Stimulated activated CD4-positive, alpha-beta T cell treated with anti-CD3 and anti-CD28 coated beads, Interleukin-1b, Interleukin-23, amount 100 ng/mL, for 48 hours (primary cell): Measurements from ENCODE around the gene PTGDS.
A peak's percentile ranks its signal among the peaks of the same experiment; 100 is the strongest.

Source experiments
- DNase-seq: peaks from one replicate; pipeline ENCODE4 v3.0.0-alpha.2; 2020

Gene PTGDS

DNA sequence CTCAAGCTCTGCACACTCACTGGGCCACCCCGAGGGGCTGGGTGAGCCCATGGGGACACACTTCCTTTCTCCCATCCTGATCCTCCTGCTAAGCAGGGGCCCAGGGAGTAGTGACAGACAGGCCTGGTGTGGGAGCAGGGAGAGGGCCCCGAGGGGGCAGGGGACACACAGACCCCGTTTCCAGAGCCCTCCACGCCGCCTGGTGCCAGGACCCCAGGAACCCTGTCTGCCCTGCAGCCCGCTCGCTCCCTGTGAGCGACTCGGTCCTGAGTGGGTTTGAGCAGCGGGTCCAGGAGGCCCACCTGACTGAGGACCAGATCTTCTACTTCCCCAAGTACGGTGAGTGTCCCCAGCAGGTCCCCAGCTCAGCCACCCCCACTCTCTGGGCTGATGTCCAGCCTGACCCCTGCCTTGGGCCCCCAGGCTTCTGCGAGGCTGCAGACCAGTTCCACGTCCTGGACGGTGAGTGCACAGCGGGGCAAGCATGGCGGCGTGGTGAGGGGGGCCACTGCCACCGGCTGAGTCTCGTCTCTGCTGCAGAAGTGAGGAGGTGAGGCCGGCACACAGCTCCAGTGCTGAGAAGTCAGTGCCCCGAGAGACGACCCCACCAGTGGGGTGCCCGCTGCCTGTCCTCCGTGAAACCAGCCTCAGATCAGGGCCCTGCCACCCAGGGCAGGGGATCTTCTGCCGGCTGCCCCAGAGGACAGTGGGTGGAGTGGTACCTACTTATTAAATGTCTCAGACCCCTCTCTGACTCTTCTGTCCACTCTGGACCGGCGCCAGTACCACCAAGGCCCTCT is 30.9 kb upstream of the PTGDS start:
- DNase-seq: no peak

DNA sequence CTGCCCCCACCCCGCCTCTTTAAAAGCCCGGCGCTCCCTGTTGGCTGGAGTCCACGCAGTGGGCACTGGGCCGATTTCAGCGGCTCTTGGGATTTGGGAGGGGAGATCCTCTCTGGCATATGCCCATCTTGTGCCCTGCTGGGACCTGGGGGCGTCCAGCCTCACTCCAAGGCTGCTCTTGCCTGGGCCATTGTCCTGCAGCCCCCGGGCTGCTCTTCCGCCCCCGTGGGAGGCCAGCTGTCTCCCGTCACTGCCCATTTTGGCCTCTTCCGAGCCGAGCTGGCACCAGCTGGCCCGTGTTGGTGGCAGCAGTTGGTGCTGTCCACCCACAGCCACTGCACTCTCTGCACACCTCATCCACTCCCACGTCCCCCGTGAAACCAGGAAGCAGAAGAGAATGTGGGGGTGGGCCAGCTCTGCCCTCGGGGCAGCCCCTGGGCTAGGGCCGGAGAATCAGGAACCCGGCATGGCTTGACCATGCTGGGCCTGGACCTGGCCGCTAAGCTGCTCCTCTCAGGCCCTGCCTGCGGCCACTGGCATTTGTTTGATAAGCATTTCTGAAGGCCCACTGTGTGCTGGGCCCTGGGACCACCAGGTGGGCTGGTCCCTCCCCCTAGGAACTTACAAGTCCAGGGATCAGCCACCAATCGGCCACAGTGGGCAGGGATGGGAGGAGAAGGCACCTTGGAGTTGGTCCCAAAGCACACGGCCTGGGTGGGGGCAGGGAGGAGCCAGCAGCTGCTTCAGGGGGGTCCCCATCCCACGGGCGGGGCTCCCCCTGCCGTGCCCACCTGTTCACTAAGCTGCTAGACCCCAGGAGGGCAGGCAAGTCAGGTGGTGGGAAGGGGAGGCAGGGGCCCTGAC is 30.0 kb upstream of the PTGDS start:
- DNase-seq: no peak

DNA sequence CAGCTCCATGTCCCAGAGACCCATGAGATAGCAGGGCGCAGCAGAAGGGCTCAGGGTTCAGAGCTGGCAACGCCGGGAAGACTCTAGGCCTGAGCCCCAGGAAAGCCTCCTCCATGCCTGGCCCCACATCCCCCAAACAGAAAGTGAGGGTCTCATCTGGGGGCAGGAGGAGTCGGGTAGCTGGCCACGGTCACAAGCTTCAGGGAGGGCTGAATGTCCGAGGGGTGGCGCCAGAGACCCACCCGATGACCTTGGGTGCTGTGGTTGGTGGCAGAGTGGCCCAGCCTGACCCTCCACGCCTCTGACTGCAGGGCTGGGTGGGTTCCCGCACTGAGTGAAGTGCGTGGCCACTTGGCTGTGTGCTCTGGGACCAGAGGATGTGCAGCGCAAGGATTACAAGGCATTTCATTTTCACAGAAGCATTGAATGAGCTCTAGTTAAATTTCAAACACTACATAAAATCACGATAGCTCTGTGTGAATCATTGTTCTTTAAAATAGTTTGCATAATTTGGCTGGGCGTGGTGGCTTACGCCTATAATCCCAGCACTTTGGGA is 29.3 kb upstream of the PTGDS start:
- DNase-seq: no peak

DNA sequence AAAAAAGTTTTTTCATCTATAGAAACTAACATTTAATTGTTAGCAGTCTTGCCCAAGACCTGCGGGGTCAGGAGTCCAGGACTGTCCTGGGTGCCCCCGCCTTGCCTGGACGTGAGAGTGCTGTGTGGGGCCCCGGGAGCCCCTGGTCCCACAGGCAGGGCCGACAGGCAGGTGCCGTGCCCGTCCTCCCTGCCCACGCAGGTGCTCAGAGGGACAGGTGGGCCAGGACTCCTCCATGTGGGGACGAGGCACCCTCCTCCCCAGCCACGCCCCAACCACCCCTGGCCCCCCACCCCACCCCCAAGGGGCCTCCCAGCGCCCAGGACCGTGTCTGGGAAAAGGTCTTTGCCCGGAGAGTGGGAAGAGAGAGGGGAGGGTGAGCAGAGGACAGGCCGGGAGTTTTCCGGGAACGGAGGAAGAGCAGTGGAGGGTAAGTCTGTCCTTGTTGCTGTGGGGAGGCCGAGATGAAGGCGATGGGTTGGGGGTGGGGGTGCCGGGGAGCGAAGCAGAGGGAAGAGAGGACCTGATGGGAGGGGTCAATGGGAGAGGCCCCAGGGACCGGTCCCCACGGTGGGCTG is 28.0 kb upstream of the PTGDS start:
- no peak for DNase-seq

DNA sequence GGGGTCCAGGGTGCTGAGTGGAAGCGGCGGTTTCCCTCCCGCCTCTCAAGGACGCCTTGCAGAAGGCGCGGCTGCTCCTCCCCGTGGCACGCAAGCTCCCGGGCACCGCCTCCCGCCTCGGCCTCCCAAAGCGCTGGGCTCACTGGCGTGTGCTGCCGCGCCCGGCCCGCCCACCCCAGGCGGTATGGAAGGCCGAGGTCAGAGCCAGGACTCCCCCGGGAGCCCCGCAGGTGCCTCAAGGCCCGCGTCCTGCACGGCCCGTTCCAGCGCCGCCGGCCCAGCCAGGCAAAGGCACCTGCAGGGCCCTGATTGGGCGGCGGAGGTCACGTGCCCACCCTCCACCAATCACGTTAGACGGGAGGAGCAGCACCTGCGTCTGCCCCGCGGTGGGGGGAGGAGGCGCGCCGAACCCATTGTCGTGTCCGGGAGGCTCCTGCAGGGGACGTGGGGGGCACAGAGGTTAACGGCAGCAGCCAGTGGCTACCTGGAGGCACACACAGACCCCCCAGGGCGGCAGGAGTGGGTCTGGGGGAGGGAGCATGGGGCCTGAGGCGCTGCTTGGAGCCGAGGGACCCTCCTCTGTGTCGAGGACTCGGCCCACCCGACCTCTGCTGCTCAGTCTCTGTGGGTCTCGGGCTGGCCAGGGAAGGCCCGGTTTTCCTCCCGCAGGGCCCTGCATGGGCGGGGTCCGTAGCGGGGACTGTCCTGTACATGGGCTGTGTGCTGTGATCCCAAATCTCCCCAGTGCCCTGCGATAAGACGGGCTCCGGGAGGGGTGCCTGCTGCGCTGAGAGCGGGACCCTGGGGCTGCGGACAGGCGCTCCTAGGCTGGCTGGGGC is 27.3 kb upstream of the PTGDS start:
- DNase-seq: peak; percentile 96

DNA sequence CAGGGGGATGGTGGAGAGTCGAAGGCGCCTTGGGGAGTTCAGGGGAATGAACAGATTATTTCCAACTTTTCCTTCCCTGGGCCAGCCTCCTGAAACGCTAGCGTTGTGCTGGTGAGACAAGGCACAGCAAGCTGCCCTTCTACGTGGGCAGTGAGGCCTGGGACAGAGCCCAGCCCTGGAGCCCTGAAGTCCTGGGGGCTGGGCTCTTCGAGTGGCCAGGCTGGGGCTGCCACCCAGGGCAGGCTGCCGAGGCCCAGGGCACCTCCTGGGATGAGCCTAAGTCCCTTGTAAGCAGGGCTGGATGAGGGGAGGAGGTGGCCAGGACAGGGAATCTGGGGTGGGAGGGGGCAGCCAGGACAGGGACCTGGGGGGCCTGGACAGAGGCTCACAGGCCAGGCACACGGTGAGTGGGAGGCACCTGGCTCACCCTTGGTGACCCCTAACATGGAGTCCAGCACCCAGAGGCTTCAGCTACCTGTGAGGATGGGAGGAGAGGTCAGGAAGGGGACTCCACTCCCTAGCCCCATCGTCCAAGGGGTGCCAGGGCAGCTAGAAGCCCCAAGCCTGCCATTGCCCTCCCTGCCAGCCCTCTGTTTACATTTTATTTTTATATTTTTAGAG is 26.5 kb upstream of the PTGDS start:
- DNase-seq: no peak

DNA sequence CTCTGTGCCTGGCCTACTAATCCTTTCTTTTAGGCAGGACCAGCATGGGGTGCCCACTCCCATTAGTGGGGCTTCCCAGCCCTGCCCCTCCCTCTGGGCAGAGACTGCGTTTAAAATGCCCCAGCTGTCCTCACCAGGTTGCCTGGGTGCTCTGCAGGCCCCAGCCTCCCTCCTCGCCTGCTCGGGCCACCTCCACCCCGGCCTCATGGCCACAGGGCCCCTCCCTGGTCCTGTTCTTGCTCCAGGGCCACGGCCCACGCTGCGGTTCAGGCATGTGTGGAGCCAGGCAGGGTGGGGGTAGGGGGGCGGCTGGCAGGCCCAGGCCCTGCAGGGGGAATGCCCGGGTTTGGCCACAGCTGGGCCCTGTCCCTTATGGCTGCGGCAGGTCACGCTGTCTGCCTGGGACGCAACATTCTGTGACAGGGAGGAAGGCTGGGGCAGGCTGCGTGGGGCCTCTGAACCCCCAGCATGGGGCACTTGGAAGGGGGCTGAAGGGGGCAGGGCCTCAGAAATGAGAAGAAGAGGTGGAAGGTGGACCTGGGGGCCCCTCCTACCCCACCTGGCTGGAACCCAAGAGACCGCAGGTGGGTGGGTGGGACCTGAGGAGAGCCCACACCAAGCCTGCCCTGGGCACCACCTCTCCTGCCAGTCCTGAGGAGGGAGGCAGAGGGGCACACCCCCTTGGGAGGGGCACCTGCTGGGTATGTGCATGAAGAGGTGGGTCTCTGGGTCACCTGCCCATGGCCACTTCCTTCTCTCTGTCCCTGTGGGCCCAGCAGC is 25.6 kb upstream of the PTGDS start, which contains the start of gene LCN12:
Gene LCN12, plus strand, starts transcription at position 733 of the 780 bp plus-strand sequence. CDS start 55 bp downstream, outside the sequence.
- no peak for DNase-seq

DNA sequence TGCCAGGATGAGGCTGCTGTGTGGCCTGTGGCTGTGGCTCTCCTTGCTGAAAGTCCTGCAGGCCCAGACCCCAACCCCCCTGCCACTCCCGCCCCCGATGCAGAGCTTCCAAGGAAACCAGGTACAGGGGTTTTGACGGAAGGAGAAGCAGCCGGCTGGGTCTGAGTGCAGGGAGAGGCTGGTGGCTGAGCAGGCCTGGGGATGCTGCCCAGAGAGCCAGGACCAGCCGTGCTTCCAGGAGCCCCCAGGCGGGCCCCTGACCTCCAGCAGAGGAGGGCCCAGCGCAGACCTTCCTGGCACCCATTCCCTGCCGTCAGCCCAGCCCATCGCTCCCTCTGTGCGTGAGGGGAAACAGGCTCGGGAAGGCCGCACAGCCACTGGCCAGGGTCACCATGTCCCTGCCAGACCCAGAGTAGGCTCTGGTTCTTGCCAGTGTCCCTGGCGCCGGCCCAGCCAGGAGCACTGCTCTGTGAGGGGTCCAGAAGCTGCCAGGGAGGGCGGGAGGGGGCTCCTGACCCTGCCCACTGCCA is 24.9 kb upstream of the PTGDS start:
- no peak for DNase-seq

DNA sequence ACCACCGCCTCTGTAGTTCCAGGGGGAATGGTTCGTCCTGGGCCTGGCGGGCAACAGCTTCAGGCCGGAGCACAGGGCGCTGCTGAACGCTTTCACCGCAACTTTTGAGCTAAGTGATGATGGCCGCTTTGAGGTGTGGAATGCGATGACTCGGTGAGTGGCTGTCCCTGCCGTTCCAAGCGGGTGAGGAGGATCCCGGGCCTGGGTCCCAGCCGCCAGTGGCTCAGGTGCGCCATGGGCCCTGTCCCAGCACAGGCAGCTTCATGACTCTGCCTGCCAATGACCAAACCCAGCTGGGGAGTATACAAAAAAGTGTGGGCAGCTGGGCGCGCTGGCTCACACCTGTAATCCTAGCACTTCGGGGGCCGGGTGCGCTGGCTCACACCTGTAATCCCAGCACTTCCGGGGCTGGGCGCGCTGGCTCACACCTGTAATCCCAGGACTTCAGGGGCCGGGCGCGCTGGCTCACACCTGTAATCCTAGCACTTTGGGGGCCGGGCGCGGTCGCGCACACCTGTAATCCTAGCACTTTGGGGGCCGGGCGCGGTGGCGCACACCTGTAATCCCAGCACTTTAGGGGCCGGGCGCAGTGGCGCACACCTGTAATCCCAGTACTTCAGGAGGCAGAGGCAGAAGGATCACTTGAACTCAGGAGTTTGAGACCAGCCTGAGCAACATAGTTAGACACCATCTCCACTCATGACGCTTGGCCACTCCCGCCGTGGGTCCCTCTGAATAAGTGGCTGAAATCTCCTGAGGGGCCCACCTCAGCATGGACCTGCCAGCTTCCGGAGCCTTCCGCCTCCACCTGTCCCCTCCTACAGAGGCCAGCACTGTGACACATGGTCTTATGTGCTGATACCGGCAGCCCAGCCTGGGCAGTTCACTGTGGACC is 24.2 kb upstream of the PTGDS start:
- no peak for DNase-seq

DNA sequence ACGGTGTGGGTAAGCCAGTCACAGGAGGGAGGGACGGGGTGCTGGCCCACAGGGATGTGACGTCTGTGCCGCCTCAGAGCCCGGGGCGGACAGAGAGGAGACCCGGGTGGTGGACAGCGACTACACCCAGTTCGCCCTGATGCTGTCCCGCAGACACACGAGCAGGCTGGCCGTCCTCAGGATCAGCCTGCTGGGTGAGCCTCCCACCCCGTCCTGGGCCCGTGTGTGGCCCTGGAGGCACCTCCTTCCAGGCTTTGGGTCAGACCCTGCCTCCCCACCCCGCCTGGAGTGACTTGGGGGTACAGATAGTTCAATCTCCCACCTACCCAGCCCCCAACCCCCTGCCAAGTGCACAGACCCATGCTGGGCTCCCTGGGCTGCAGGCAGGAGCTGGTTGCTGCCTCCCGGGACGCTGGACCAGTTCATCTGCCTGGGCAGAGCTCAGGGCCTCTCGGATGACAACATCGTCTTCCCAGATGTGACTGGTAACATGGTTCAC is 23.5 kb upstream of the PTGDS start:
- no peak for DNase-seq

DNA sequence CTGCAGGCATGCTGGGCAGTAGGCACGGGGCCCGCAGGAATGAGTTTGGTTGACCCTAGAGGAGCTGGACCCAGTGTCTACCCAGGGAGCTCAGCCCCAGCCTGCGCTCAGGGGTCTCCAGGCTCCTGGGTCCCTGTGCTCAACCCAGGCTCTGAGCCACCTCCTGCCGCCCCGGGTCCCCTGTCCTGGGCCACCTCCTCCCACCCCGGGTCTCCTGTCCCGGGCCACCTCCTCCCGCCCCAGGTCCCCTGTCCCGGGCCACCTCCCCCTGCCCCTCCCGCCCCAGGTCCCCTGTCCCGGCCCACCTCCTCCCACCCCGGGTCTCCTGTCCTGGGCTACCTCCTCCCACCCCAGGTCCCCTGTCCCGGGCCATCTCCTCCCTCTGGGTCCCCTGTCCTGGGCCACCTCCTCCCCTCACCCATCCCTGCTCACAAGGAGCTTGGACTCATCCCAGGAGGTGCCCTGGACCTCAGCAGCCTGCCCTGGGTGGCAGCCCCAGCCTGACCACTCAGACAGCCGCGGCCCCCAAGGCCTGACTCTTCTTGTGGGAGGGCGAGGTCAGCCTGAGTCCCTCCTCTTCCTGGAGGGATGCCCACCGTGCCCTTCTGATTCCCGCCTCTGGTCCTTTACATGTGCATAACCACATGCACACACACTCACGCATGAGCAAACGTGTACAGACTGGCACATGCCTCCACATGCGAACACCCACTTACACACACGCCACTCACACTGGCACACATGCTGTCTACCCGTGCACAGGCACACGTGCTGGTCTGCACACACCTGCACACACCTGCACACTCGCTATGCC is 22.8 kb upstream of the PTGDS start:
- no peak for DNase-seq

DNA sequence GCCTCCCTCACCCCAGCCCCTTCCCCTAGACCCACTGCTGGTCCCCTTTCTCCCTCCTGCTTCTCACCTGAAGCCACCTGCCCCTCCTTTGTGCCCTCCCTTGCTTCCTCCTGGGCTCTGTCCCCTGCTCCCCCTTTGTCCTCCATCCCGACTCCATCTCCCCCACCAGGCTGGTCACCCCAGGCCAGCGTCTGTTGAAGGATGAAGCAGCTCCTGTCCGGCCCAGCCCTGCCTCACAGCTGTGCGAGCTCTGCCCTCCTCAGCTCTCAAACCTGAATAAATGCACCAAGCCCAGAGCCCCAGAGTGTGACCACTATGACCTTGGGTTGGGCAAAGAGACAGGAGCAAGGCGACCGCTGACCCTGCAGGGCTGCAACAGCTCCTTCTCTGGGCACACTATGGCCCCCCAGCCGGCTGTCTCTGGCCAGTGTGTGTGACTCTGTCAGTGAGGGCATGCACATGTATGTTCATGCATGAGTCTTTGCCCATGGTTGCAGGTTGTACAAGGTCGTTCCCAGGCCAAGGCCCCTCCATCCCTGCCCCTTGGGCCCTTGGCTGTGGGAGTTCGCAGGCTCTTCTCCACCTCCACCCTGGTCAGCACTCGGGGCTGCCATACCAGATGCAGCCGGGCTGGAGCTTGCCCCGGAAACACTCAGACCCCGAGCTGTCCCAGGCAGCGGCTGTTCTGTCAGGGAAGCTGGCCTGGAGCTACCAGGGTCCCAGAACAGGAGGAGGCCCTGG is 21.9 kb upstream of the PTGDS start:
- no peak for DNase-seq

DNA sequence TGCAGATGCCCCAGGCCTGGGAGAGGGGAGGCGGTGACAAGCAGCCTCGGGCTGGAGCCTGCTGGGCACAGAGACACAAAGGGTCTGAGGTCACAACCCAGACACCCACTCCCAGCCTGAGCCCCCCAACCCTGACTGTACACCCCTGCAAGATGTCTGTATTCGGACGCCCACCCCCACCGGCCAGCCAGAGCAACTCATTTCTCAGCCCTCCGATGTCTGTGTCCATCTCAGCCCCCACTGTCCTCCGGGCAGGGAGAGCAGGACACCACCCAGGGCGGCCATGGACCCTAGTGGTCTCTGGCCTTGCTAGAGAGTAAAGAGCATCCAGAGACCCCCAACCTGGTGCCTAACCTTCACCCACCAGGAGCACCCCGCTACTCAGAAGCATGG is 21.4 kb upstream of the PTGDS start:
- no peak for DNase-seq

DNA sequence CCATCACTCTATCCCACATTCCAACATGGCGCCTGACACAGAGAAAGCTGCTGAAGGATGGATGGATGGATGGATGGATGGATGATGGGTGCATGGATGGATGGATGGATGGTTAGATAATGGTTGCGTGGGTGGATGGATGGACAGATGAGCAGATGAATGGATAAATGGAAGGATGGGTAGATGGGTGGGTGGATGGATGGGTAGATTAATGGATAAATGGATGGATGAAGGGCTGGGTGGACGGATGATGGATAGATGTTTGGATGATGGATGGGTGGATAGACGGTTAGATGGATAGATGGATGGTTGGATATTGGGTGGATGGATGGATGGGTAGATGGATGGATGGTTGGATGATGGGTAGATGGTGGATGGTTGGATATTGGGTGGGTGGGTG is 20.7 kb upstream of the PTGDS start:
- no peak for DNase-seq

DNA sequence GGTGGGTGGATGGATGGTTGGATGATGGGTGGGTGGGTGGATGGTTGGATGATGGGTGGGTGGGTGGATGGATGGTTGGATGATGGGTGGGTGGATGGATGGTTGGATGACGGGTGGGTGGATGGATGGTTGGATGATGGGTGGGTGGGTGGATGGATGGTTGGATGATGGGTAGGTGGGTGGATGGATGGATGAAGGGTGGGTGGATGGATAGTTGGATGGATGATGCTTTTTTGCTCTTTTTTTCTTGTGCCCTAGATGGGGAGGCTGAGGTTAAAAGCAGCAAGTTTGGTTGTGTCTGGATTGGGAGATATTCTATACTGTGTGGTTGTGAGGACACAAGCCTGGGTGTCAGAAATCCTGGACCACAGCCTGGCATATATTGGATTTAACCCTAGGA is 19.8 kb upstream of the PTGDS start:
- DNase-seq: no peak

DNA sequence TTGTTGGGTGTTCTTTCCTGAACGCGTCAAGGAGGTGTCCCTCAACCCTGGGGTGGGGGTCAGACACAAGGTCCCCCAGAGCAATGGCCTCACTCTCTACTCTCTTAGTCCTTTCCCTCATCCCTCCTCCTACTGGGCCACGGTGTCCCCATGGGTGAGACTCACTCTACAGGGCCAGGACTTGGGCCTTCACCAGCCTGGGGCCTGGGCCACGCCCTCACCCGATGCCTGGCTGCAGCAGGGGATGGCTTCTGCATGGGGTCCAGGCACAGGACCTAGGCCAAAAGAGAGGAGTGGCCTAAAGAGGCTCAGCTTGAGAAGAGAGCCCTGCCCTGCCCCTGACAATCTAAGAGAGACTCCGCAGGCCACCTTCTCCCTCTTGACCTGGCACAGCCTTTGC is 19.4 kb upstream of the PTGDS start:
- no peak for DNase-seq

DNA sequence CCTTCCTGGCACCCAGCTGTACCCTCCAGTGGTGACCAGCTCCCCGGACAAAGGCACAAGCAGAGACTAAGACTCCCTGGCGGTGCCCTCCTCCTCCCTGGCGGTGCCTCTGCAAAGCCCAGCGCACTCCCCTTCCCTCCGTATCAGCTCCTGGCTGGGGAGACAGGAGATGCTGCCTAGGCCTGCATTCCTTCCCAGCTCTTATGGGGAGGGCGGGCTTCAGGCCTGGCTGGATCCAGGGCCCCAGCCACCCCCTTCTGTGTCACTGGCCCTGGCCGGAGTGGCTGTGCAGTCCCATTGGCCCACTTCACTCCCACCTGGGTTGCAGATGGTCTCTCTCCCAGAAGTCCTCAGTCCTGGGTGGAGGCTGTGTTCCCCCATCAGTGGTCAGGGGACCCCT is 18.8 kb upstream of the PTGDS start:
- no peak for DNase-seq
